NCI-H82 (cell line): ENCODE measurements around the gene NUDT2.
A peak's percentile ranks its signal among the peaks of the same experiment; 100 is the strongest.

Experiments
- DNase-seq: peaks from one replicate; lab custom pipeline; 2025; lab: John Stamatoyannopoulos, UW

The NUDT2 gene

DNA sequence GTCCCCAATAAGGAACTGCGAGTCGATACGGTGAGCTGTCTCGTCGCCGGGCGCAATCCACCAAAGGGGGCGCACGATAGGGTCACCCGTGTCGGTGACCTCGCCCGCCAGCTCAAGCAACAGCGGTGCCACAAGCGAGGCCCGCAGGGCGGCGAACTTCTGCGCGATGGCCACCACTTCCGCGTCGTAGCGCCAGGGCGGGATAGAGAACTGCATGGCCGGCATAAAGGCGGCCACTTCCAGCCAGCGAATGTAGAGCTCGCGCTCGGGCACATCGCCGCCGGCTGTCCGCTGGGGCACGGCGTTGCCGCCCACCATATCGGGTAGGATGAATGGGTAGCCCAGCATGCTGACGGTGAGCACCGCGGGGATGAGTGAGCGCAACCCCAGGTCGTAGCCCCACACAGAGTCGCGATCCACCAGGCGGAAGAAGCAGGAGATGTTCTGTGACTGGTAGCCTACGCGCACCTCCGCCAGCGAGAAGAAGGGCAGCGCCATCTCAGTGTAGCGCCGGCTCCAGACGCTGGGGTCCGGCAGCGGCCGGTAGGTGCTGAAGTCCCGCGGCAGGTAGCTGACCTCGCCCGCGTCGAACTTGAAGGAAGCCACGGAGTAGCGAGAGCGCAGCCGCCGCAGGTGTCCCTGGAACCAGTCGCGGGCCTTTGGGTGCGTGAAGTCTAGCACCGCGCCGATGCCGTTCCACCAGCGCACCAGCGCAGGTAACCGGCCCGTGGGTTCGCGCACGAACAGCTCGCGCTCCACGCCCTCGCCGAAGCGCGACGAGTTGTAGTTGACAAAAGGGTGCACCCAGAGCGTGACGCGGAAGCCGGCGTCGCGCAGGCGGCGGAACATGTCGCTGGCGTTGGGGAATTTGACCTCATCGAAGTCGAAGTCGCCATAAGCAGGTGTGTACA is 41.9 kb downstream of the NUDT2 start:
- DNase-seq, result no peak

DNA sequence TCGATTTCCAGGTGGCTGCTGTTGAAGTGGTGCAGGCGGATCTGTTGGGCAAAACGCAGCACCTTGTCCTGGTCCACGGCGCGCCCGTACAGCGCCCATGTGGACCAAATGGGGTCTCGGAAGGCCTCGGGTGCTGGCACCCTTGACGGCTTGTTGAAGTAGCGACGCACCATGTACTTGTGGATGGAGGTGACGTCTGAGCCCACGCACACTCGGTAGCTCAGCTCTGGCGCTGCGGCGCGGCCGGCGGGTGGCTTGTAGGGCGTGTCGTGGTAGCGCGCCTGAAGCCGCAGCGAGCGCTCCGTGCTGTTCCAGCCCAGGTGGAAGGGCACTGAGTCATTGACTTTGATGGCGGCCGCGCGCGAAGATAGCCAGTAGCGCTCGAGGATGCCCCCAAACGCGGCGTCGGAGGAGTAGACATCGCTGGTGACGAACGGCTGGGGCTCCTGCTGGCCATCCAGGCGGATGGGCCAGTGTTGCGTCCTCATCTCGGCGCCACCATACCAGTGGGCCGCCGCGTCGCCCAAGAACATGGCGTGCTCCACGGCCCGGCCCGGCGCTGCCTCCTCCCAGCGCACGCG is 42.6 kb downstream of the NUDT2 start:
- DNase-seq, result no peak

DNA sequence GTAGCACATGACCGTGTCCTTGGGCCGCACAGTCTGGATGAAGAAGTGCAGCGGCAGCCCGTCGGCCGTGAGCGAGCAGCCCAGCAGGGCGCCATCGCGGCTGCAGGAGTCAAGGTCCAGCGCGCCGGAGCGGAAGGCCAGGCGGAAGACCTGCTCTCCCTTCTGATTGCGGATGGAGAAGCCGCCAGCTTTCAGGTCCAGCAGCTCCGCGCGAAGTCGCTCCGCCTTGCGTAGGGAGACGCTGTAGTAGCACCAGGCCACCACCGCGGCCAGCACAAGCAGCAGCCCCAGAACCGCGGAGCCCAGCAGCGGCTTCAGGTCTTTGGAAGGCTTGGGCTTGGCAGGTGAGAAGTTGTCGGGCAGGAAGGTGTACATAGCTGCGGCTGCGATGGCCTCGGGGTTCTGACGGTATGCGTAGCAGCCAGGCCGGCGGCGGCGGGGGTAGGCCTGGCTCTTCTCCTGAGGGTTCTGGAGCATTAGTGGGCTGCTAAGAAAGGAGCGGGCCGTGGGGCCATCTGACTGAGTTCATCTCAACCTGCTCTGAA is 43.2 kb downstream of the NUDT2 start:
- DNase-seq, result no peak

DNA sequence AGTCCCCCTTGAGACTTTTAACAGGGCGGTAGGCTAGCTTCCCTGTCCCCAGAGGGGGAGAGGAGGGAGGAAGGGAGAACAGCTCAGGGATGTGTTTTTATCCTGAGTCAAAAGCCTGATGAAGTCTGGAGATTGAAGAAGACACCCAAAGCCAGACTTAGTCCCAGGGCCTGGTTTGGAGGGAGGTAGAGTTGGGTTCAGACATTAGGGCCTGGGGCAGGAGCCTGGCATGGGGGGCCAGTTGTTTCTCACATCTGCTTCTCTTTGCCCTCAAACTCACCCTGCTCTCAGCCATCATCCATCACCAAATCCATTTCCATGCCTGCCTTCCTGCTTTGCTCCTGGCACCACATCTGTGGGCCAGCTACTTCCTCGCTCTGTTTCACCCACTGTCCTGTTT is 44.4 kb downstream of the NUDT2 start:
- no peak for DNase-seq

DNA sequence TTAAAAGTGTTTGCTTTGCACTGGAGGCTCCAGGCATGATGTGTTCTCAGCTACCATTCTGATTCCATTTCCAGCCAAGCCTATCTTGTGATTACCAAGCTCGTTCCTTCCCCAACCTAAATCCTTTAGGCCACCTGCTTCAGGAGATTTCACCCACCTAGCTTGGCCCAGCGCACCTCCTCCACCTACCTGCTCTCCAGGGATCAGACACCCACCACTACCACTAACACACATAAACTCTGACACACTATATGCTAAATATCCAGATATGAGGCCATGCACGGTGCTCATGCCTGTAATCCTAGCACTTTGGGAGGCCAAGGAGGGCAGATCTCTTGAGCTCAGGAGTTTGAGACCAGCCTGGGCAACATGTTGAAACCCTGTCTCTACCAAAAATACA is 45.0 kb downstream of the NUDT2 start:
- DNase-seq, result no peak

DNA sequence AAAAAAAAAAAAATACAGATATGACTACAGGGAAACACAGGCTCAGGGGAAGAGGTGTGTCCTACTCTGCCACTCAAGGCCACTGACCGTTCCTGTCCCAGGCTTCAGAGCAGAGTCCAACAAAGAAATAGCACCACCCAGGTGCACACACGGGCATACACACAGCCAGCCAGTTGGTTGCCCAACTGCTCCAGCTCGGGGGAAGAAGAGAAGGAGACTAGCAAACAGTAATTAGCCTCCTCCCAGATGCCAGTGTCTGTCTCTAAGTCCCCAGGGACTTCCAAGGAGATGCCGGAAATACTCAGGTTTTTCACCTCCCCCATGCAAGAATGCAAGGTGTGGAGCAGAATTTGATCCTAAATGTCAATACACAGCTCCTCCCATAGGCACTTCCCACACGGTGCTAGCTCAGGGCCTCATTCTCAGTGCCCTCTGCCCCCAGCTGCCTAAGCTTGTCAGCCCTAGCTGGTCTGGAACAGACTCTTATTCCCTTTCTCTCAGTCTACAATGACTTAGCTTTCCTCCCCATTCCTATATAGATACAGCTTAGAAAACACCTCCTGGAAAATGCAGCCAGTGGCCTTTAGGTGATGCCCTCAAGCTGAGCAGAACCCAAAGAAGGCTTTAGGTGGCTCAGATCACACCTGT is 45.7 kb downstream of the NUDT2 start:
- peak; percentile 90 for DNase-seq

DNA sequence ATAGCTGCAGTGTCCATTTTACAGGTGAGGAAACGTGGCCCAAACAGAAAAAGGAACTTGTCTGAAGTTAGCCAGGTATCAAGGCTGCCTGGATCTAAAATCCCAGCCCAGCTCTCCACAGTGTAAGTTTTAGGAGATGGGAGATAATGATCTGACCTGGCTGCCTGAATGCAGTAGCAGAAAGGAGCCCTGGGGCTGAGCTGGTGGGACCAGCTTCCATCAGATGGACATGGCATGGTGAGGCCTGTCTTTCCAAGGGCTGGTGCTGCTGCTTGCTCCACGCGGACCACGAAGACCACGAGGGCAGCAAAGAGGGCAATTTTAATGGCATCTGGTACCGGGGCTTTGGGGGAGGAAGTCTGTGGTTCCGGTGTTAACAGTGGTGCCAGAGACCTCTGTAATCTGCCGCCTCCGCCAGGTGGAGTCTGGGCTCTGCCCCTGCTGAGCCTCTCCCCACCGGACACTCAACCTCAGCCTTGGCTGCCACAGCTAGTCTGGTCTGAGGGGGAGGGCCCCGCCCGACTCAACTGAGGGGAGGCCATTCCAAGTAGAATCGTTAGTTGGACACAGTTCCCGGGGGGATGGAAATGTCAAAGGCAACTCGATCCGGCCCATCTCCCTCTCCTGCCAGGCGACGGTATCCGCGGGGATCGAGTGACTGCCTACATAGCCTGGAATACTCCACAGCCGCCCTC is 46.7 kb downstream of the NUDT2 start:
- DNase-seq, result peak; percentile 61

DNA sequence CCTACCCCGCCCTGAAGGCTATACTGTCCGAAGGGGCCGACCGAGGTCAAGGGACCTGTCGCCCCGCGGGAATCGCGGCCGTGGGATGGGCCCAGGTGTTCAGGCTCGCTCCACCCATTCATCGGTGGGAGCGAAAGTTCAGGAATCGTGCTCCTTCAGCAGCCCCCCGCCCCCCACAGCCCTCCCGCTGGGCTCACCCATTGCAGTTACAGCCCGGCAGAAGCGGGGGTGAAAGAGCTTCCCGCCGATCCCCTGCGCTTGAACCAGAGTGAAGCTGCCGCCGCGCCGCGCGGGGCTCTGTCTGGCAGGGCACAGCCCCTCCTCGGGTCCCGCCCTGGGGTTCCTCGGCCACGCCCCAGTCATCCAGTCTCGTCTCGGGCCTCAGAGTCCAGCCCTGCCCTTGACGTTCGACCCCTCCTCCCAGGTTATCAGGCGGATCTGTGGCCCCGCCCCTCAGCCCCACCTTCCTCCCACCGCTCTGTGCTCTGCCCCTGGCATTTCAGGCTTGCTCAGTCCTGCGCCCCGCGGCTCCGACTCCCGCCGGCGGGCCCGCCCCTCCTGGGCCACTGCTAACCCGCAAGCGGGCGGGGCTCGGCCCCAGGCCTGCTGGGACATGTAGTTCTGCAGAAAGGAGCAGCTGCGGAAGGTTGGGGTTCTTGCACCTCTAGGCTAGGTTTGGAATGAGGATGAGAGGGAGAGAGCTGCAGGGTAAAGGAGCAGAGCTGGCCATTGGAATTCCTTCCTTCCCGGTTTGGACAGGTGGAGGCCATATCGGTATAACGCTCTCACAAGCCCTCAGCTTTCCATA is 47.4 kb downstream of the NUDT2 start, which contains the start of gene MYORG:
Gene MYORG, minus strand, starts transcription at position 303 of the 808 bp plus-strand sequence. CDS start 3,955 bp downstream, outside the sequence.
- peak; percentile 99 for DNase-seq

DNA sequence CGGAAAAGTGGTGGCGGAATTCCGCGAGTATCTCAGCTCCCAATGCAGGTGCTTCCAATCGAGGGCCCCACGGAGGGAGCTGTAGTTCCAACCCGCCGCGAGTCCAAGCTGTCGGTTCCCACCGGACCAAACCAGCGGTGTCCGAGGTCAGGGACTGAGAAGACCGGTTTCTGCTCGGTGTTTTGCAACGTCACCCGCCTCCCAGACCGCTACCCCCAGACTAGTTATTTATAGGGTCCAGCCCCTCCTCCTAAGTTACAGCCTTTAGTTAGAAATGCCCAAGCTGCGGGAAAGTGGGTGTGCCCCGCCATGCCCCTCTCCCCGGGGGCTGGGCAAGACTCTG is 48.0 kb downstream of the NUDT2 start:
- DNase-seq, result no peak

DNA sequence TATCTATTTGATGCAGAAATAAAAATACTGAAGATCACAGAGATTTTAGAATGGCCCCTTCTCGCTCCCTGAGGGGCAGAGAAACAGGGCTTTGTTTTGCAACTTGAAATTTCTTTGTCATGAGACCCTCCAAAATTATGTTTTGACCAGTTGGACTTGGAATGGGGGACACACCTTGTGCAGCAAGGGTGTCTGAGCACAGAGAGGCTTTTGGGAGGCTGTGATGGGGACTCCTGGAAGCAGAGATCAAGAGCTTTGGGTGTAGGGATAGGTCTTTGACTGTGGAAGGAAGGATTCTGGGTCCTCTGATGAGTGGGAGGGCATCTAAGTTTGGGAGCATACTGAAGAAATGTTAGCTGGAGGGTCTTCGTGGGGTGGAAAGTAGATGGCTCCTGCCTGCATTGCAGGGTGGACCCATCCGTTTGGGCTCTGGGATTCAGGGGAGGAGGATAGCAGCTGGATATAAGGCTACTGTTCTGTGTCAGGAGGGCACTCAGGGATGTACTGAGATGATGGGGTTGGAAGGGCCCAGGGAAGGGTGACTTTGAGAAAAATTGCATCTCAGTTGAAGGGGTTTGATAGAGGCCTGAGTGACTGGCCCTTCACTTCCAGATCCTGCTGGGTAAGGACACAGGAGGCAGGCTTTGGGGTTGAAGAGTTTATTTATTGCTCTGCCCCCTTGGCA is 49.1 kb downstream of the NUDT2 start:
- no peak for DNase-seq

DNA sequence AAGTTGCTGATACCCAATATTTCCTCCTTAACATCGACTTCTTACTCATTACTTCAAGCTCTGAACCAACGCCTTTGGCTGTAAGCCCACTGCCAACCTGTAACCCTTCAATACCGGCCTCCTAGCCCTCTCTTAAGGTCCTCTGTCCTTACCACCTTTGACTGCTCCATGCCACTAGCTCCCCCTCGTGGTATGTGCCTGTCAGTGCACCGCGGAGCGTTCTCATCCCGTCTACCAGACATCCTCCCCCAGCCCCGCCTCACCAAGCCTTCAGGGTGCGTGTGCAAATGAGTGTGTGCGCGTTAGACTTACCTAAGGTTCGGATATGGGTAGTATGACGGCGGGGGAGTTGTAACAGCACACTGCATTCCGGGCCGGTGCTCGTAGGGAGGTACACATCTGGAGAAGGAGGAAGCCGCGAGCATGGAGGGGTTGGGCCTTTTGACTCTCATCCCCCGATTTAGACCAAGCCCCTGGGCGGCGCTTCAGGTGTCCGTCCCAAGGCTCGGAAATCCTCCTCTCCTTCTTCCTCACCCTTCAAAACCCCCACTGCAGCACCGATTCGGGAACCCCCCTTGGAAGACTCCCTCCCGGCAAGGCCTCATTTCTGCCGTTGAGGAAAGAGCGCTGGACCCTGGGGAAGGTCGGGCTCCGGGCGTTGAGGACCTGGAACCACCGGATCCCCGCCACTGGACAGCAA is 50.1 kb downstream of the NUDT2 start:
- peak; percentile 89 for DNase-seq

DNA sequence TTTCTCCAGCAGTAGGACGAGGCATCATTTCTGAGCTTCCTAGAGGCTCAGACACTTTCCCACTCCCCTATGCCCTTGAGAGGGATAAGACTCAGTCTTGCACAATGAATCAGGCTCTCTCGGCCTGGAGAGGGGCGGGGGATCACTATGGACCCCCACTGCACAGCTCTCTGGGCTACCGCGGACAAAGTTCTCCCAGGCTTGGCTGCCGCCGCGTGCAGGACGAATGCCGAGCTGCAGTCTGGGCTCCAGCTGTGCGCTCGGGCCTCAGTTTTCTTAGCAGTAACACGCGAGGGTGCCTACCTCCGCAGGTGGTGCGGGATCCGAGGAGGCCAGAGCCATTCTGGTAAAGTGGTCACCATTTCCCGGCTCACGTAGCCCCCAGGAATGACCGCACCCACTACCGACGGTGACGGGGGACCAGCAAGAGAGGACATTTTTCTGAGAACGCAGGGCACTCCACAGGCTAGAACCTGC is 50.7 kb downstream of the NUDT2 start:
- no peak for DNase-seq

DNA sequence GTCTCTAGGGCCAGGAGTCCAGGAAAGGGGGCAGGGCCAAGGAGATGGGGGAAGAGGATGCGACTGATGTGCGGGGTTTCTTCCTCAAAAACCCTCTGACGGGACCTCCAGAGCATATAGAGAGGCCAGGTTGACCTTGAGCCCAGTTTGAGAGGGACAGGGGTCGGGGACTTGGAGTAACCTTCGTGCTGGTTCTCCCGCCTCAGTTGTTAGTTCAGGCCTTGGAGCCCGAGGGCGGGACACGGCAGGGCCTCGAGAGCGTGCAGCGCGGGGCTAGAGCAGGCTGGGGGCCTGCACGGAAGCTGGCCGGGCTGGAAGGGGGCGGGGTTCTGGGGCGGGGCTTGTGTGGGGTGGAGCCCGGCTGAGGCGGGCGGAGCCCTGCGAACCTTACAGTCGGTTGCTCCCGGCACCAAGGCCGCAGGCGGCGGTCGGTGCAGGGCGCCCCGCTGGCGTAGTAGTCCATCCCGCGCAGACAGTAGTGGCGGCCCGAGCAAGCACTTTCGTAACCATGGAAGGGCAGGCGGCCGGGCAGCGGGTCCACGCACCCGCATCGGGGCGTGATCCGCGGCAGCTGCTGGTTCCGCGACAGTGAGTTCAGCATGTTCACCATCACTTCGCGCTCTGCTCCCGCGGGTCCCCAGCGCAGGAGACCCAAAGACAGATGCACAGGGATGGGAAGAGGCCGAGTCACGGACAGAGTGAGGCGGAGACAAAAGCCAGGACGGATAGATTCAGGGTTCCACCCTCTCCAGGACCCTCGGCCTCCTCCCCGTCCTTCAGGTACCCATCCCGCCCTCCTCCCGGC is 51.3 kb downstream of the NUDT2 start:
- peak; percentile 76 for DNase-seq

DNA sequence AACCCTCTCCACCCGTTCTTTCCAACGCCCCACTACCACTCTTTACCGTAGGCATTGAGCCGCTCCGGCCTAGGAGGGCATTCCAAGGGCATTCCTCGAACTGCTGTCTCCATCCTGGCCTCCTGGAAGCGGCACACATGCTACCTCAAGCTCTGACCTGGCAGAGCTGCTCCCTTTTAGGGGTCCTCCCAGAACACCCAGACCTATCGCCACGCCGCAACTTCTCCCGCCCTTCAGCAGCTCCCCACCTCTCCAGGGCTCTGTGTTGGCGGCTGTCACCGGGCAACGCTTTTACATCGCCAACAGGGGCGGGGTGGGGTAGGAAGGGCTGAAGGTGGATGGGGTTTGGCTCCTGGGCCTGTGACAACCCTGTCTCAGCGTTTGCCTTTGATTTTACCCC is 52.0 kb downstream of the NUDT2 start:
- peak; percentile 14 for DNase-seq

DNA sequence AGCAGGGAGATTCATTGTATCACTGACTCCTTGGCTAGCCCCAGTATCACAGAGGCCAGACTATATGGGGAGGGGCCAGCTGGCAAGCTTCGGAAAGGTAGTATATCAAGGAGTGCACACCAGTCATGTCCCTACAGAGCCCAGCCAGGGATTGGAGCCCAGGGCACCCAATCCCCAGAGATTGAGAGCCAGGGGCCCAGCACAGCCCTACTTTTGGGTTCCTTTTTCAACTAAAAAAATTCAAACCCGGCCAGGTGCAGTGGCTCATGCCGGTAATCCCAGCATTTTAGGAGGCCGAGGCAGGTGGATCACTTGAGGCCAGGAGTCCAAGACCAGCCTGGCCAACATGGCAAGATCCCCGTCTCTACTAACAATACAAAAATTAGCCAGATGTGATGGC is 52.7 kb downstream of the NUDT2 start:
- DNase-seq, result no peak

DNA sequence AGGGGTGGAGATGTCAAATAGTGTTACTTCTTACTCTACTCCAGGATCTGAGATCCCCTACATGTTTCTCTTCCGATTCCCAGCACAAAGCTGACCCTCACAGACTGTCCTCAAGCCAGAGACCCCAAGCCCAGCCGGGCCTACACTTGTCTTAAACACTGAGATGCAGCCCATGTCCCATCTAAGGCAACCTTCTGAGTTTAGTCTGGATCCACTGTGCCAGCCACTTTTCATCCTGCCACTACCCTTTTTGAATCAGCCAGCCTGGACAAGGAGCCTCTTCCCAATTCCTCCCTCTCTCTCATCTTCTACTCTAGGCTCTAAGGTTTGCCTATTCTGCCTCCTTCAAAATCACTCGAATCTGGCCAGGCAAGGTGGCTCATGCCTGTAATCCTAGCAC is 53.5 kb downstream of the NUDT2 start:
- no peak for DNase-seq

DNA sequence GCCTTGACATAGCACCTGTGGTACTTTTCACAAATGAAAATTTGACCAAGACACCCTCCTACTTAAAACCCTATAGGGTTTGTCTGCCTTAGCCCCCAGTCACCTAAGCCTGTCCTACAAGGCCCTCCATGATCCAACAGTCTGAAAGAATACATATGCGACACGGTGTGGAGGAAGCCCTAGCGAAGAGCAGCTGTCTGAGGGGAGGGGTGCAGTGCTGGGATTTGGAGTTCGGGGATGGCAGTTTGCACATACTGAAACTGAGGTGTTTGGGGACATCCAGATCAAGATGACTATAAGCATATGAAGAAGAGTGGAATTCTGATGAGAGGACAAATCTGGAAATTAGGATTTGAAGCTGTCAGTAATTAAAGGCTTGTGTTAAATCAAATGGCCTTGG is 54.5 kb downstream of the NUDT2 start:
- DNase-seq, result no peak

DNA sequence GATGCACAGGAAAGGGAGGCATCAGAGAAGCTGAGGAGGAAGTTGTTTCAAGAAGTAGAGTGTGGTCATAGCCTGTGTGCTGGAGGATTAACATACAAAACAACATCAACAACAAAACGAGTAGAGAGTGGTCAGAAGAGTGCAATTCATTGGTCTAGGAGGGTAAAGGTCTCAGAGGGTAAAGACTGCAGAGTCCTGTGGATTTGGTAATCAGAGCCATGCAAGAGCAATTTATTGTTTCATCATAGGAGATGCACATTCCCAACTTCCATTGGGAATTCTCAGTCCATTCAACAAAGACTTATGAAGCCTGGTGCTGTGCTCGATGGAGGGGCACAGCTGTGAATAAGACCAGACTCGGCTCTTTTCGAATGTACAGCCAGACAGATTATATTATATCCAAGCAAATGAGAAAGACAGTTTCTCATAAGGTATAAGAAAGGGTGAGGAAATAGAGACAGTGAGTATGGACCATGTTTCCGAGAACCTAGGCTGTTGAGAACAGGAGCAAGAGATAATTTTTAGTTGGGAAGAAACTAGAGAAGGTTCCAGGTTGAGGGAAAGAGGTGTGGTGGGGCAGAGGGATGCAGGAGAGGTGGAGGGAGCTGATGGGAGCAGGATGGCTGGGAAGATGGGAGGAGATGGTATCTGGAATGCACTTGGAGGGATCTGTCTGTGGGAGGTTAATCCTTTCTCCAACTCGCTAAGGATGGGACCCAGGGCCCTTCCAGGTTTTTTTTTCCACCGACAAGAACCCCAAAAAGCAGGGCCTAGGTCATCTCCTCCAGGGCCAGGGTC is 55.2 kb downstream of the NUDT2 start:
- DNase-seq, result no peak
